ENCODE measurements around the gene C19orf67.

DNA sequence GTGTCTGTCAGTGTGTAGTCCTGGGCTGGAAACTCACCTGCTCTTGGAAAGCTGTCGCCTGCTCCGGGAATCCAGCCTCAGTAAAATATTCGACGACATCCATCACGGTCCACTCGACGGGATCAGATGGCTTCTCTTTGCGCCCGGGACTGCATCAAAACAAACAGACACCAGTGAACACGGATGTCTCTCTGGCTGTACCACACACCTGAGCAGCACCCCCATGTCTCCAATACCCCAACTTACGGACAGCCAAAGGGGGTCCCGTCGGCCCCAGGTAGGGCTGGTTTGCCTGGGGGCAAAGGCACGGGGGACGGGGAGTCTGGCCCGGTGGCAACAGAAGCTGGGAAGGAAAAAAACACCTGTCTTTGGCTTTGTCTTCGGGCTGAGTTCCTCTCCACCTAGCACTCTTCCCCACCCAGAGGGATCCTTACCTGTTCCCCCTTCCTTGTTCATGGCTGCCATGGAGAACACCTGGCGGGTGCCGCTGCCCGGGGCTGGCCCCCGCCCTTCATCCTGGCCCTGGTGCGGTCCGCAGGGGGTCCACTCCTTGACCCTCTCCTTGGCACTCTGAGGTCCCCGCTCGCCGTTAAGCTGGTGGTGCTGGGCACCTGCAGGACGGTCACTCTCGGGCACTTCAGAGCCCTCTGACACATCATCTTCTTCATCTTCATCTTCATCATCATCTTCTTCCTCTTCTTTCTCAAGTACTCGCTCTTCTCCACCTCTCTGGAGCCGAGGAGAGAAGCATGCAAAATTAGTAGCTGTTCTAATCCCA lies 3.2 kb upstream of the C19orf67 start:
- TF ChIP-seq, protein P1, sequence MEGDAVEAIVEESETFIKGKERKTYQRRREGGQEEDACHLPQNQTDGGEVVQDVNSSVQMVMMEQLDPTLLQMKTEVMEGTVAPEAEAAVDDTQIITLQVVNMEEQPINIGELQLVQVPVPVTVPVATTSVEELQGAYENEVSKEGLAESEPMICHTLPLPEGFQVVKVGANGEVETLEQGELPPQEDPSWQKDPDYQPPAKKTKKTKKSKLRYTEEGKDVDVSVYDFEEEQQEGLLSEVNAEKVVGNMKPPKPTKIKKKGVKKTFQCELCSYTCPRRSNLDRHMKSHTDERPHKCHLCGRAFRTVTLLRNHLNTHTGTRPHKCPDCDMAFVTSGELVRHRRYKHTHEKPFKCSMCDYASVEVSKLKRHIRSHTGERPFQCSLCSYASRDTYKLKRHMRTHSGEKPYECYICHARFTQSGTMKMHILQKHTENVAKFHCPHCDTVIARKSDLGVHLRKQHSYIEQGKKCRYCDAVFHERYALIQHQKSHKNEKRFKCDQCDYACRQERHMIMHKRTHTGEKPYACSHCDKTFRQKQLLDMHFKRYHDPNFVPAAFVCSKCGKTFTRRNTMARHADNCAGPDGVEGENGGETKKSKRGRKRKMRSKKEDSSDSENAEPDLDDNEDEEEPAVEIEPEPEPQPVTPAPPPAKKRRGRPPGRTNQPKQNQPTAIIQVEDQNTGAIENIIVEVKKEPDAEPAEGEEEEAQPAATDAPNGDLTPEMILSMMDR (IDR thresholded peaks at IDR 0.05): no peak
- no peak for TF ChIP-seq POLR2A (IDR thresholded peaks at IDR 0.05)
